GM23338 (cell line): ENCODE data around the gene OR4D2. TPM values are rescaled to one million over a fixed set of nuclear protein-coding genes. Genes with fewer than 3 reads are reported as not detected.

Source experiments
- polyA plus RNA-seq: library from polyadenylated mRNA; unstranded; fragments of >200 nt; fragmentation: Nextera tagmentation; extraction: Ambion mirVana; gene quantifications from 2 replicates; pipeline ENCODE4 v1.2.1, GENCODE V29; 2016
- total RNA-seq: library from RNA; depleted of rRNA; stranded (reverse); fragments of >200 nt; shearing (Covaris generic); gene quantifications from 2 replicates; pipeline ENCODE4 v1.2.3, GENCODE V29; 2014; rRNA removed

The OR4D2 gene
- total and polyA plus RNA-seq, 2 experiments from 2014 or later, result not detected

Other genes with a start within 250 kb of the OR4D2 start
- 3.0 and 3.3 TPM in 2 replicates for gene CUEDC1, start 211.6 kb upstream of the OR4D2 start, total RNA-seq
- gene CUEDC1, start 211.6 kb upstream of the OR4D2 start, polyA plus RNA-seq, result 7.7 and 11.3 TPM in 2 replicates
- 67.7 and 74.6 TPM in 2 replicates for gene VEZF1, start 178.7 kb upstream of the OR4D2 start, total RNA-seq
- 34.8 and 36.0 TPM in 2 replicates for gene VEZF1, start 178.7 kb upstream of the OR4D2 start, polyA plus RNA-seq
- gene SRSF1, start 159.7 kb upstream of the OR4D2 start, total RNA-seq, result 584 and 639 TPM in 2 replicates
- 373 and 413 TPM in 2 replicates for gene SRSF1, start 159.7 kb upstream of the OR4D2 start, polyA plus RNA-seq
- gene DYNLL2, start 83.6 kb upstream of the OR4D2 start, total RNA-seq, result 29.0 and 30.0 TPM in 2 replicates
- 5.1 and 5.5 TPM in 2 replicates for gene DYNLL2, start 83.6 kb upstream of the OR4D2 start, polyA plus RNA-seq
- 0.08 and 0.10 TPM in 2 replicates for gene OR4D1, start 18.6 kb upstream of the OR4D2 start, total RNA-seq
- gene OR4D1, start 18.6 kb upstream of the OR4D2 start, polyA plus RNA-seq, result 0.37 and 0.50 TPM in 2 replicates
- 0.10 TPM in 1 of 2 replicates, not detected in the other for gene EPX, start 25.7 kb downstream of the OR4D2 start, total RNA-seq
- gene EPX, start 25.7 kb downstream of the OR4D2 start, polyA plus RNA-seq, result not detected in 2 replicates
- 17.4 and 21.6 TPM in 2 replicates for gene MKS1, start 52.3 kb downstream of the OR4D2 start, total RNA-seq
- 11.9 and 14.0 TPM in 2 replicates for gene MKS1, start 52.3 kb downstream of the OR4D2 start, polyA plus RNA-seq
- 0.35 and 0.62 TPM in 2 replicates for gene LPO, start 71.6 kb downstream of the OR4D2 start, total RNA-seq
- gene LPO, start 71.6 kb downstream of the OR4D2 start, polyA plus RNA-seq, result 0.13 and 0.50 TPM in 2 replicates
- gene MPO, start 114.0 kb downstream of the OR4D2 start, total RNA-seq, result 0.12 TPM in 1 of 2 replicates, not detected in the other
- 0.08 TPM in 1 of 2 replicates, not detected in the other for gene MPO, start 114.0 kb downstream of the OR4D2 start, polyA plus RNA-seq
- gene TSPOAP1, start 161.8 kb downstream of the OR4D2 start, total RNA-seq, result 11.8 and 12.9 TPM in 2 replicates
- gene TSPOAP1, start 161.8 kb downstream of the OR4D2 start, polyA plus RNA-seq, result 6.3 and 7.3 TPM in 2 replicates
- 82.2 and 87.0 TPM in 2 replicates for gene SUPT4H1, start 185.2 kb downstream of the OR4D2 start, total RNA-seq
- 73.9 and 83.7 TPM in 2 replicates for gene SUPT4H1, start 185.2 kb downstream of the OR4D2 start, polyA plus RNA-seq